Medulla oblongata (tissue), 1 donor: ENCODE data around the gene CNDP1.
A peak's percentile ranks its signal among the peaks of the same experiment; 100 is the strongest.
"Not testable (repeated sequence)": the region's sequence is repeated elsewhere in the genome, so short reads cannot be mapped to it uniquely, and the experiment has no call there.

Experiments
- DNase-seq: peaks from one replicate; pipeline ENCODE4 v3.0.0-alpha.2; 2015; ENCODE audit errors: extremely low spot score

The CNDP1 gene

DNA sequence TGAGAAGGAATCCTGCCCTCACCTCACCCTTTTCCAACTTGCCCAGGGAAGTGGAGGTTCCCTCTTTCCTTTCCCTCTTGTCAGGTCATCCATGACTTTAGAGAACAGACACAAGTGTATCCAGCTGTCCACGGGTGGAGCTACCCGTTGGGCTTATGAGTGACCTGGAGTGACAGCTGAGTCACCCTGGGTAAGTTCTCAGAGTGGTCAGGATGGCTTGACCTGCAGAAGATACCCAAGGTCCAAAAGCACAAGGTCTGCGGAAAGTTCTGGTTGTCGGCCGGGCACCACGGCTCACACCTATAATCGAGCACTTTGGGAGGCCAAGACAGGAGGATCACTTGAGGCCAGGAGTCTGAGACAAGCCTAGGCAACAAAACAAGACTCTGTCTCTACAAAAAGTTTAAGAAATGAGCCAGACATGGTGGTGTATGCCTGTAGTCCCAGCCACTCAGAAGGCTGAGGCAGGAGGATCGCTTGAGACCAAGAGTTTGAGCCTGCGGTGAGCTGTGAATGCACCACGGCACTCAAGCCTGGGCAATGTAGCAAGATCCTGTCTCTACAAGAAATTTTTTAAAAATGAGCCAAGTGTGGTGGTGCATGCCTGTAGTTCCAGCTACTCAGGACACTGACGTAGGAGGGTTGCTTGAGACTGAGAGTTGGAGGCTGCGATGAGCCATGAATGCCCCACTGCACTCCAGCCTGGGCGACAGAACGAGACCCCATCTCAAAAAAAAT is 14.0 kb upstream of the CNDP1 start:
- DNase-seq, result no peak

GRCh38 chr18:74521068-74521725 is 13.1 kb upstream of the CNDP1 start:
- no peak for DNase-seq

DNA sequence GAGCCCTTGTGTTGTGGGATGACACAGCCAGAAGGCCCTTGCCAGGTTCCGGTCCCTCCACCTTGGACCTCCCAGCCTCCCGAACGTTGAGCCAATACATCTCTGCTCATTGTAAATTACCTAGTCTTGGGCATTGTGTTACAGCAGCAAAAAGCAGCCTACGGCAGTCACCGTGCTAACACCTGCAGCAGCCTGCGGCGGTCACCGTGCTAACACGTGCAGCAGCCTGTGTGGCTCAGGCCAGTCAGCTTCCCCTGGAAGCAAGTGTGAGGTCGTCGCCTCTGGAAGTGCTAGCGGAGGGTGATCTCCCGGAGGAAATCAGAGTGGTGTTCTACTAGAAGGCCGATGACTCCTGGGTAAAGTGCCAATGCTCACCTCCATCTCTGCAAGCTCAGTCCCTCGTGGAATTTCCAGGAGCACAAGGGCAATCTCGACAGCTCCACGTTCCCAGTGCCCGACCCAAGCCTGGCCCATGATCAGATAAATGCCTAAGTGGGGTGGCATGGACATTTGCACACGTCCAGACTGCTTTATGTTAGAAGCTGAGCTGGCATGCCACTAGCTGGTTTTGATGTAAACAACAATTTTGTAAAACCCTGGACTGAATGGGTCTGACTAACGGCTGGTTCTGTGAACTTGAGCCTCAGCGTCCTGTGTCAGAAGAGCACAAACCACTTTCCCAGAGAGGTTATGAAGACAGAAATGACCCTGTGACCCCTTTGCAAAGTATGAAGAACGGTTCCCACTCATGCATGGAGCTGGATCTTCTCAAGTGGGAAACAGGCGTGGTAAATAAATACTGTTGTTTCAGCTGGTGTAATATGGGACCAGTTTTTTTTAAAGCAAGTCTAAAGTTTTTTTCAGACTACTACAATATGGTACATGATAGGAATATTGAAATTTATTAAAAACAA is 11.4 kb upstream of the CNDP1 start:
- DNase-seq, result no peak

- DNase-seq, result peak; percentile 74
These were observed 10.2 kb upstream of the CNDP1 start for GRCh38 chr18:74524097-74524496.

GRCh38 chr18:74524915-74525314 is 9.4 kb upstream of the CNDP1 start:
- not testable (repeated sequence) for DNase-seq

DNA sequence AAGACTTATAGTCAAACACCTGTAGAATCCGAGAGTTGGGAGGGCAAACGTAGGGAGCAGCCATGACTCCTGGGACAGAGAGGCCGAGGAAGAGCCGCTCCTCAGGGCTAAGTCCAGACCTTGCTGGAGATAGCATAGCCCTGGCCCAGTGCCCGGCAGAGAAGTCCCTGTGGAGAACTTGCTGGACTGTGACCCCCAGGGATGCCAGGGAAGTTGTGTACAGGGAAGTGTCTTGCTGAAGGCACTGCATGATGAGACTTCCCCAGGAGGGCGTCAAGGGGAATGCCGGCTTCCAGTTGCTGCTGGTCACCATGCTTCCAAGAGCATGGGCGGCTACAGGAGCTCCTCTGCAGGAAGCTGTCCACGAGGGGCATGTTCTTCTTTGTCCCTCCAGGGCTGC is 8.6 kb upstream of the CNDP1 start:
- no peak for DNase-seq

DNA sequence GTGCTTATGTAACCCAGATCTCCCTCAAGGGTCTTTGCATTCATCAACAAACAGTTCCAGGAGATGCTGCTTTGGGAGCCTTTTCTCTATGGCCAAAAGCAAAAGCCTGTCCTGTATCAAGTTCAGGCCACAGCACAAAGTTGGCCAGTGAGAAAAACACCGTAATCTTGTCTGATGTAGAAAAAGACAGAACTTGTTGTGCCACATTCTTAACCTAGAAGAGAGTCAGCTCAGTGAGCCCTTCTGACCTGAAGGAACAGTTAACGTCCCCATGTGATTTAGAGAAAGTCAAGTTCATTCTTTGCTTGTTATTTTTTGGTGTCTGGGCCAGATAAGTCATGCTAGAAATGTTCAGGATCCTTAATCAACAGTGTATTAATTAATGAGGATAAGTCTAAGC is 7.8 kb upstream of the CNDP1 start:
- no peak for DNase-seq

GRCh38 chr18:74528478-74528877 is 5.8 kb upstream of the CNDP1 start:
- DNase-seq, result no peak

GRCh38 chr18:74528913-74529312 is 5.4 kb upstream of the CNDP1 start:
- DNase-seq, result peak; percentile 78

- no peak for DNase-seq
These were observed 4.9 kb upstream of the CNDP1 start for GRCh38 chr18:74529378-74529777.

DNA sequence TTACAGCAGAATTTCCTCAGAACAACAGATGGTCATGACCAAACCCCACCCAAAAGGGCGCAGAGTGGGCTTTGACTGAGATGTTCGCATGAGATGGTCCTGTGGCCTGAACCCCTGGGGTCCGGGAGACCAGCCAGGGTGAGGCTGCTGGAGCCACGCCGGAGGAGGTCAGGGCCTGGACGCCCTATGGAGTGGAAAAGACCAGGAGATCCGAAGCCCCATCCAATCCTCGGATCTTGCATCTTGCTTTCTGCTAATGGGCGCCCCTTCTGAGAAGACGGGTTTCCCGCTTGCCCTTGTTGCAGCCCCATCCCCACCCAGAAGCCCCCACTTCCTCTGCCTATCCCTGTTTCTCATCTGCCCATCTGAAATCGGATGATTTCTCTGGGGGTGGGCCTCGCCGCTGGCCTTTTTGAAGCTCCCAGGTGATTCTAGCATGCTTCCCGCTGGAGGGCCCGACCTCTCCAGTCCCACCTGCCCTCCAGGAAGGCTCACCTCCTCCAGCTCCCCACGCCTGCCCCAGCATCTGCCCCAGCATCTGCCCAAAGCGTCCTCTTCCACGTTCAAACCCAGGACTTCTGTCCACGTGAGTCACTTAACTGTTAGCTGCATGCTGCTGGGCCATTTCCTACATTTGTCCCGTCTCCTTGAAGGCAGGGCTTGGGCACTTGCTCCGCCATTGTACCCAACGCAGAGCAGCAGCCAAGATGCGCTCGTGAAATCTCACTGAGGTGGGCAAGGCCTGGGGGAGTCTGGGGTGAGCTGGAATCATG is 4.3 kb upstream of the CNDP1 start:
- DNase-seq, result no peak

- no peak for DNase-seq
These were observed 3.8 kb upstream of the CNDP1 start for GRCh38 chr18:74530584-74530862.

DNA sequence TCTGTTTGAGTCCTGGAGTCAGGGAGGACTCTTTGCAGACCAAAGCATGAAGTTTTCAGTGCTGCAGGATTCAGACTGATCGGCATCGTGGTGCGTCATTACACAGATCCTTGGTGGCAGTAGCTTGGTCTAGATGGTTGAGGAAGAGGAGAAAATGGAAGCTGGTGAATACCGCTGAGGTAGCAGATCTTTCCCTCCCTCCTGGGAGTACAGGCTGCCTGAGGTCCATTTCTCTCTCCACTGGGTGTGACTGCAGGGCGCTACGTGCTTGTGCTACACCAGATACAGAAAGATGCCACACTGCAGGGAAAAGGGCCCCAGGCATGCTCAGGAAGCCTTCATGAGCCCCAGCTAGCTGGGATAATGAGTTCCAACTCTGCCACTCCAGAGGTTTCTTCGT is 3.3 kb upstream of the CNDP1 start:
- DNase-seq, result no peak

DNA sequence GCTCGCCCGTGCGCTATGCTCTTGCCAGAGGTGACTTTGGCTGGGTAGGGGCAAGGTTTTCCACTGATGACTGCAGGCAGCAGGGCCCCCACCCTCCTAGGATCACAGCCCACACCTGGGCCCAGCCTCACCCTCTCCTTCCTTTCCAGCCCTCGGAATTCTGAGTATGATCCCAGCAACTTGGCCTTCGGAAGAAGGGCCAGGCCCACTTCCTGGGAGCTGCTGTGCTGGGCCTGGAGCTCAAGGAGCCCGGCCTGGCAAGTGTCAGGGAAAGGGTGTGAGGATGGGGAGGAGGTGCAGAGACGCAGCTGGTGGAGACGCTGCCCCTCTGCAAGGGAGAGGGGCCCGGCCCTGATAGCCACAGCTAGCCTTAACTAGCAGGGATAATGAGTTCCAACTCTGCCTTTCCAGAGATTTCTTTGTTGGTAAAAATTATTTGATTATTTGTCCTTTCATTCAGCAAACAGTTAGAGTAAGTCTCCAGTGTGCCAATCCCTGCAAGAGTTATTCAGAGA is 1.7 kb upstream of the CNDP1 start:
- DNase-seq, result no peak

- no peak for DNase-seq
These were observed 634 bp upstream of the CNDP1 start for GRCh38 chr18:74533666-74534065.

DNA sequence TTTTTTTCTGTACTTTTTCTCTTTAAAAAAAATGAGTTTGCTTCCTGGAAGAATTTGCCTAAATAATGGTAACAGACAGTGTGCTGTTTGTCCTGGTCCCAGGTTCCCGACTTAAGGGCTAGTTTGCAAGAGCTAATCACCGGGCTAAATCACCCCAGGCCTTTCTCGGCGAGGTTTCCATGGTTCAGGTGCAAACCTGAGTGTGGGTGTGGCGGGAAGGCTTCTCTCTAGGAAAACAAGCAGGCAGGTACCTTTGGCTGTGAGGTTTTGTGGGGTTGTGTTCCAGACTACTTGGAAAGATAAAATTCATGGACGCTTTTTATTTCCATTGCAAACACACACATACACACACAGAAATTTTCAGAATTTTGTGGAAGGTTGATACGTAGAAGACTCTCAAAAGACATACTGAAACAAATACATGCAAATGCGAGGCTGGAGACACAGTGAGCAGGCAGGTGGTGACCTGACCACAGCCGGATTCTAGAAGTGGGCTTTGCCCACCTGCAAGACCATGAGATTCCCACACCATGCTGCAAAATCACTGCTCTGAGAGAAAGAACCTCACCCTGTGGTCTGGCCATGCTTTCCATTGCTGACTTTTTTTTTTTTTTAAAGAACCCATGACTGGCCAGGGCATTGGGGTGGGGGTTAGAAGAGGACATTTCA is 815 bp downstream of the CNDP1 start:
- no peak for DNase-seq

- no peak for DNase-seq
These were observed 5.0 kb downstream of the CNDP1 start for GRCh38 chr18:74539289-74539688.

GRCh38 chr18:74540652-74541421 is 6.5 kb downstream of the CNDP1 start:
- DNase-seq, result no peak

- DNase-seq, result peak; percentile 94
These were observed 7.6 kb downstream of the CNDP1 start for GRCh38 chr18:74541703-74542555.
